ENCODE measurements around the gene MGAT4A. TPM values are rescaled to one million over a fixed set of nuclear protein-coding genes. Genes with fewer than 3 reads are reported as not detected.

The MGAT4A gene
- total RNA-seq, 3 donors from 2014 or later: 73.8 to 158 (median 138) TPM

DNA sequence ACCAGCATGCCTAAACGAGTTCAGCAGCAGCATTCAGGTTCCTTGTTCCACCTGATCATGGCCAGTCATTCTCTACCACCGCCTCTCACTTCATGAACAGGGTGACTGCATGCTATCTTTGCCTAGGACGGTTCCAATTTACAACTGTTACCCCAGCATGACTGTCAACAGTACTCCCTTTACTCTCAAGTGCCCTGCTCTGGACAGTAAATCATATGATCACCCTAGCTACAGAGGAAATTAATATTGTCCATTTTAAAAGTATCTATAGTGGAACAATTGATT is 25.7 kb downstream of the MGAT4A start:
- ATAC-seq (no peak), DNase-seq (no peak)
- intact Hi-C loops (cut with DNase I, micrococcal nuclease): no loop called here
- no peak for TF ChIP-seq CTCF (IDR thresholded peaks at IDR 0.05)
- Histone ChIP-seq H3K36me3 (ENCODE audit: low read depth) (no peaks in the 10 kb centered on the region), H3K9me3 (no peaks in the 10 kb centered on the region), H3K4me3 (no peak overlapping the region), H3K4me1 (ENCODE audit: low read depth) (peaks cover 74% of the 10 kb centered on the region)

- H3K9me3 ChIP-seq: no peaks in the 10 kb centered on the region
- peak; percentile 84 for ATAC-seq
Measured at GRCh38 chr2:98704499-98705332, 26.2 kb downstream of the MGAT4A start.

GRCh38 chr2:98703738-98704137 is 27.2 kb downstream of the MGAT4A start:
- no peak for TF ChIP-seq CTCF (IDR thresholded peaks at IDR 0.05)
- intact Hi-C loops (cut with DNase I, micrococcal nuclease): no loop called here
- Histone ChIP-seq H3K36me3 (ENCODE audit: low read depth) (no peaks in the 10 kb centered on the region), H3K4me3 (no peak overlapping the region), H3K4me1 (ENCODE audit: low read depth) (peaks cover 82% of the 10 kb centered on the region), H3K9me3 (no peaks in the 10 kb centered on the region)
- DNase-seq (no peak), ATAC-seq (no peak)

More at GRCh38 chr2:98704499-98705332, 26.2 kb downstream of the MGAT4A start:
- peak in 1 of 3 donors; percentile 79 for DNase-seq
- intact Hi-C loops (cut with DNase I, micrococcal nuclease): no loop called here
- no peak overlapping the region for H3K4me3 ChIP-seq
- H3K4me1 ChIP-seq (ENCODE audit: low read depth): peaks cover 76% of the 10 kb centered on the region
- H3K36me3 ChIP-seq (ENCODE audit: low read depth): no peaks in the 10 kb centered on the region
- TF ChIP-seq CTCF (IDR thresholded peaks at IDR 0.05): no peak

DNA sequence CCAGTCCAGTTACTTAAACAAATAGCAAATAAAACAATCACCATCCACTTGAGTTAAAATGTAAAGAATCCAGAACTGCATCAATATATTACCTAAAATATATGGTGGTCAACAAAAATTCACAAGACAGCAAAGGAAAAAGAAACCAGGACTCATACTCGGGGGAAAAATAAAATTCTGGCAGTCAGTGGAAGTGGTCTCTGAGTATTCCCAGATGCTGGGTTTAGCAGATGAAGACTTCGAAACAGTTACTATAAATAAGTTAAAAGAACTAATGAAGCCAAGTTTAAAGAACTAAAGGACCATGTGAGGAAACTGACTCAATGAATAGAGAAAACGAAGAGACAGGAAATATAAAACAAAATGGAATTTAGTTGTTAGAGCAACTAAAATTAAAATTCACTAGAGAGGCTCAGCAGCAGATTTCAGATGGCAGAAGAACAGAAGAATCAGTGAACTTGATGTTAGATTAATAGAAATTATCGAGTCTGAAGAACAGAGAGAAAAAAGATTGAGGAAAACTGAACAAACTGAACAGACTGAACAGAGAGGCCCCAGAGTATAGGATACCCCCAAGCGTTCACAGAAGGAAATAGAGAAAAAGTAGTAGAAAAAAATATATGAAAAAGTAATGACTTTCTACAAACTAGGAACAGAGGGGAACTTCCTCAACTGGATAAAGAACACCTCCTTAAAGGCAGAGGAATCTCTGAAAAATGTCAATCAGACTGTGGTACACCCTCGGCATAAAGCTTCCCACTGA is 27.9 kb downstream of the MGAT4A start:
- DNase-seq: no peak

More for the DNA sequence above, 27.9 kb downstream of the MGAT4A start:
- H3K4me3 ChIP-seq: no peak overlapping the region
- TF ChIP-seq CTCF (IDR thresholded peaks at IDR 0.05): no peak
- H3K9me3 ChIP-seq: no peaks in the 10 kb centered on the region
- intact Hi-C loops (cut with DNase I, micrococcal nuclease): no loop called here
- peaks cover 86% of the 10 kb centered on the region for H3K4me1 ChIP-seq (ENCODE audit: low read depth)
- ATAC-seq: no peak
- no peaks in the 10 kb centered on the region for H3K36me3 ChIP-seq (ENCODE audit: low read depth)
